KMS-11 (cell line): ENCODE results near the gene MYEF2.

Source experiments
- H2AFZ ChIP-seq: fragments of 200-600 bp; sonication (generic); 2 replicates; pipeline ENCODE4 v1.6.1; 2016; ENCODE audit warnings: antibody characterized with exemption, mixed run types, low read depth
- H3K27ac ChIP-seq: fragments of 200-600 bp; sonication (generic); 2 replicates; pipeline ENCODE4 v1.6.1; 2016; ENCODE audit warnings: mild to moderate bottlenecking, mixed run types
- H3K27me3 ChIP-seq: fragments of 200-600 bp; sonication (generic); 2 replicates; pipeline ENCODE4 v1.6.1; 2017; ENCODE audit warnings: mild to moderate bottlenecking, low read depth, mixed run types, moderate library complexity; ENCODE audit not compliant: insufficient read depth
- H3K36me3 ChIP-seq: fragments of 200-600 bp; sonication (generic); 2 replicates; pipeline ENCODE4 v1.6.1; 2017; ENCODE audit warnings: mild to moderate bottlenecking, mixed run types; ENCODE audit not compliant: insufficient read depth
- H3K4me1 ChIP-seq: fragments of 200-600 bp; sonication (generic); 2 replicates; pipeline ENCODE4 v1.6.1; 2016; ENCODE audit warnings: mild to moderate bottlenecking, low read depth, mixed run types; ENCODE audit not compliant: poor library complexity, severe bottlenecking
- H3K4me2 ChIP-seq: fragments of 200-600 bp; sonication (generic); 2 replicates; pipeline ENCODE4 v1.7.0; 2016; ENCODE audit warnings: mild to moderate bottlenecking, mixed run types
- H3K4me3 ChIP-seq: fragments of 200-600 bp; sonication (generic); IDR thresholded peaks from 2 replicates; pipeline ENCODE4 v1.6.1; 2017; ENCODE audit warnings: low read depth, low read length, mixed read lengths; ENCODE audit not compliant: insufficient read depth
- H3K79me2 ChIP-seq: fragments of 200-600 bp; sonication (generic); 2 replicates; pipeline ENCODE4 v1.6.1; 2016; ENCODE audit warnings: low read depth, mixed run types; ENCODE audit not compliant: insufficient read depth
- H3K9ac ChIP-seq: fragments of 200-600 bp; sonication (generic); 2 replicates; pipeline ENCODE4 v1.6.1; 2016; ENCODE audit warnings: mild to moderate bottlenecking, mixed run types
- H4K20me1 ChIP-seq: fragments of 200-600 bp; sonication (generic); 2 replicates; pipeline ENCODE4 v1.6.1; 2016; ENCODE audit warnings: mild to moderate bottlenecking, mixed run types; ENCODE audit not compliant: insufficient read depth
- TF ChIP-seq, protein P1 (sequence below): fragments of 200-600 bp; sonication (generic); conservative IDR thresholded peaks from 2 replicates; pipeline ENCODE4 v1.6.1; 2017; ENCODE audit warnings: low read depth, mild to moderate bottlenecking, antibody characterized with exemption, low read length, moderate library complexity, mixed read lengths

MYEF2 gene

DNA sequence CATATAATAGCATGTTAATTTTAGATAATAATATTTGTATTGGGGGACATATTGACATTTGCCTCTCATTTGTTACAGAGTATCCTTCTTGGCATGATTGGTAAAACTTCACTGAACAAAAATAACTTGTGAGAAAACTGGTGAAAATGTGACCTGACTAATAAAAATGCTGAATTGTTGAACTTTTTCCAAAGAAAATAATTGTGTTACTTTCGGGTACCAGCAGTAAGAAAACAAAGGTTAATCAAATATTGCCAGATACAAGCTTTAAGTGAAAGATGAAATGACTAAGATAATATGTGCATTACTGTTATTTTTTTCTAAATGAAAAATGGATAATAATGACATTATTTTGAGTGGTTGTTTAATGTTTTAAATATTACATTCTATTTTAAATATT is 43.2 kb upstream of the MYEF2 start:
- Histone ChIP-seq H2AFZ (no peak overlapping the region), H3K4me1 (no peaks in the 10 kb centered on the region), H3K27me3 (no peaks in the 10 kb centered on the region), H3K36me3 (no peaks in the 10 kb centered on the region), H4K20me1 (no peaks in the 10 kb centered on the region), H3K4me2 (no peak overlapping the region), H3K79me2 (no peaks in the 10 kb centered on the region), H3K27ac (no peak overlapping the region), H3K9ac (no peak overlapping the region), H3K4me3 (no peak overlapping the region)
- TF ChIP-seq, protein P1, sequence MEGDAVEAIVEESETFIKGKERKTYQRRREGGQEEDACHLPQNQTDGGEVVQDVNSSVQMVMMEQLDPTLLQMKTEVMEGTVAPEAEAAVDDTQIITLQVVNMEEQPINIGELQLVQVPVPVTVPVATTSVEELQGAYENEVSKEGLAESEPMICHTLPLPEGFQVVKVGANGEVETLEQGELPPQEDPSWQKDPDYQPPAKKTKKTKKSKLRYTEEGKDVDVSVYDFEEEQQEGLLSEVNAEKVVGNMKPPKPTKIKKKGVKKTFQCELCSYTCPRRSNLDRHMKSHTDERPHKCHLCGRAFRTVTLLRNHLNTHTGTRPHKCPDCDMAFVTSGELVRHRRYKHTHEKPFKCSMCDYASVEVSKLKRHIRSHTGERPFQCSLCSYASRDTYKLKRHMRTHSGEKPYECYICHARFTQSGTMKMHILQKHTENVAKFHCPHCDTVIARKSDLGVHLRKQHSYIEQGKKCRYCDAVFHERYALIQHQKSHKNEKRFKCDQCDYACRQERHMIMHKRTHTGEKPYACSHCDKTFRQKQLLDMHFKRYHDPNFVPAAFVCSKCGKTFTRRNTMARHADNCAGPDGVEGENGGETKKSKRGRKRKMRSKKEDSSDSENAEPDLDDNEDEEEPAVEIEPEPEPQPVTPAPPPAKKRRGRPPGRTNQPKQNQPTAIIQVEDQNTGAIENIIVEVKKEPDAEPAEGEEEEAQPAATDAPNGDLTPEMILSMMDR = no peak

DNA sequence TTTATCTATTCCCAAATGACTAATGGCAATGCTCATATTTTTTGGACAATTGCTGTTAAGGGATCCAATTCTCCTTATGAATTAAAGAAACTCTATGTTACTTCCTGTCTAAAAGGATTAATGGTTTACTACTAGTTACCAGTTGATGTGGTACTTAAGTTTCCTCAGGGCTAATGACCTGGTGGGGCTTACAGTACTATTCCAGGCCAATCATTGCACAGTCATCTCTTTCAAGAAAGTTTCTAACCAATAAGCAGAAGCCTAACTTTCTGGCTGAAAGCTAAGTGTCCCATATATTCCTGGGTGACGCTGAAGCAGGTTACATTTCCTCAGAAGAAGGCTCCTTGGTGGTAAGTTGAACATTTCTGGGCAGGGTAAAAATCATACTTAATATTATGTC is 27.9 kb upstream of the MYEF2 start, which contains the start of gene SLC12A1:
Gene SLC12A1 (plus strand): TSS at position 322 of the 400 bp plus-strand sequence. CDS start 1,418 bp downstream, outside the sequence.
- no peak within 1 kb of the TSS for H3K4me3 ChIP-seq
- H3K79me2 ChIP-seq = no peaks in the 10 kb centered on the region
- no peaks in the 10 kb centered on the region for H3K27me3 ChIP-seq
- H2AFZ ChIP-seq = no peak within 1 kb of the TSS
- H3K36me3 ChIP-seq = no peaks in the 10 kb centered on the region
- H3K9ac ChIP-seq = no peak within 1 kb of the TSS
- no peaks in the 10 kb centered on the region for H3K4me1 ChIP-seq
- no peaks in the 10 kb centered on the region for H4K20me1 ChIP-seq
- TF ChIP-seq, protein P1 = no peak
- H3K27ac ChIP-seq = no peak within 1 kb of the TSS
- no peak within 1 kb of the TSS for H3K4me2 ChIP-seq

DNA sequence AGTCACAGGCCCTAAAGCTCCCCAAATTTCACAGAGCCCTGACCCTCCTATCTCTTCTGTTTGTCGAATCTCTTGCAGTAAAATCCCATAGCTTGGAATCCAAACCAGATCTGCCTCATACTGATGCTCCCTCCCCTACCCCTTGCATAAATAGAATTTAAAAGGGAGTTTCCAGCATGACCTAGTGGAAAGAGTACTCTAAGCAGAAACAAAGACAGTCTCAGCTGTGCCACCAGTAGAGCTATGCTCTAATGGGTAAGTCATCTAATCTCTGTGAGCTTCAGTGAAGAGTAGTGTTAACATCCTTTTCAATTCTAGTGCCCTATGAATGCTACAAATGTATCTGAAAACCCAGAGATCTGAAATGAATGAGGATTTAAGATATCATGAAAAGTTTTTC is 24.0 kb upstream of the MYEF2 start:
- no peaks in the 10 kb centered on the region for H3K79me2 ChIP-seq
- no peak overlapping the region for H2AFZ ChIP-seq
- H3K27me3 ChIP-seq = no peaks in the 10 kb centered on the region
- TF ChIP-seq, protein P1 = no peak
- H3K9ac ChIP-seq = no peak overlapping the region
- no peaks in the 10 kb centered on the region for H3K4me1 ChIP-seq
- H4K20me1 ChIP-seq = no peaks in the 10 kb centered on the region
- H3K27ac ChIP-seq = no peak overlapping the region
- no peak overlapping the region for H3K4me2 ChIP-seq
- no peaks in the 10 kb centered on the region for H3K36me3 ChIP-seq
- no peak overlapping the region for H3K4me3 ChIP-seq

DNA sequence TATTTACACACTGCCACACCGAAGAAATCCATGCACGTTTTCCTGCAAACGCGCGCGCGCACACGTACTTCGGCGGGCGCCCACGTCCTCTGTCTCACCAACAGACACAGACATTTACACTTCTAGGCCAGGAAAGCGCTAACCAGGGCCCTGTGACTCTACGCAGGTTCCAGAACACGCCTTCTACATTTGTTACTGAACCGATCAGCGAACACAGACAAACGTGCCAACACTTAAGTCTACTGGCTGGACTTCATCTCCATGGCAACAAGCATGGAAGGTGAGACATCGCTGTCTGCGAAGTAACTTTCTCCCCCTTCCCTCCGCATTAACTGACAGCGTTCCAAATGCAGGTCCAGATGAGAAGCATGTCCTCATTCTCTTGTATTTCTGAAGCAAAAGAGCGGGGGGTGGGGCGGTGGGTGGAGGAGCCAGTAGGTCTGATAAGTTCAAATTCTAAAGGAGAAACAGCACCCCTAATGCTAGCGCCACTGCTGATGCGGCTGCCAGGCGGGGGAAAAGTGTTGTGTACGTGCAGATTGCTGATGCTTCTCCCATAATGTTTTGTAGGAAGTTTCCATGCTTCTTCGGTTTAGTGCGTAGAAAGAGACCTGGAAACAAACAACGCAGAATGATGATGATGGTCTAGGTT is 13.6 kb upstream of the MYEF2 start, which contains the start of gene CTXN2:
Gene CTXN2 (plus strand): TSS at position 92 of the 652 bp plus-strand sequence. CDS start 9,636 bp downstream, outside the sequence.
- H4K20me1 ChIP-seq = no peaks in the 10 kb centered on the region
- no peak within 1 kb of the TSS for H3K9ac ChIP-seq
- no peaks in the 10 kb centered on the region for H3K27me3 ChIP-seq
- H2AFZ ChIP-seq = no peak within 1 kb of the TSS
- H3K27ac ChIP-seq = no peak within 1 kb of the TSS
- no peaks in the 10 kb centered on the region for H3K36me3 ChIP-seq
- TF ChIP-seq, protein P1 = no peak
- H3K4me2 ChIP-seq = no peak within 1 kb of the TSS
- no peak within 1 kb of the TSS for H3K4me3 ChIP-seq
- no peaks in the 10 kb centered on the region for H3K4me1 ChIP-seq
- no peaks in the 10 kb centered on the region for H3K79me2 ChIP-seq
